ENCODE results near the gene POFUT2.

POFUT2 gene

DNA sequence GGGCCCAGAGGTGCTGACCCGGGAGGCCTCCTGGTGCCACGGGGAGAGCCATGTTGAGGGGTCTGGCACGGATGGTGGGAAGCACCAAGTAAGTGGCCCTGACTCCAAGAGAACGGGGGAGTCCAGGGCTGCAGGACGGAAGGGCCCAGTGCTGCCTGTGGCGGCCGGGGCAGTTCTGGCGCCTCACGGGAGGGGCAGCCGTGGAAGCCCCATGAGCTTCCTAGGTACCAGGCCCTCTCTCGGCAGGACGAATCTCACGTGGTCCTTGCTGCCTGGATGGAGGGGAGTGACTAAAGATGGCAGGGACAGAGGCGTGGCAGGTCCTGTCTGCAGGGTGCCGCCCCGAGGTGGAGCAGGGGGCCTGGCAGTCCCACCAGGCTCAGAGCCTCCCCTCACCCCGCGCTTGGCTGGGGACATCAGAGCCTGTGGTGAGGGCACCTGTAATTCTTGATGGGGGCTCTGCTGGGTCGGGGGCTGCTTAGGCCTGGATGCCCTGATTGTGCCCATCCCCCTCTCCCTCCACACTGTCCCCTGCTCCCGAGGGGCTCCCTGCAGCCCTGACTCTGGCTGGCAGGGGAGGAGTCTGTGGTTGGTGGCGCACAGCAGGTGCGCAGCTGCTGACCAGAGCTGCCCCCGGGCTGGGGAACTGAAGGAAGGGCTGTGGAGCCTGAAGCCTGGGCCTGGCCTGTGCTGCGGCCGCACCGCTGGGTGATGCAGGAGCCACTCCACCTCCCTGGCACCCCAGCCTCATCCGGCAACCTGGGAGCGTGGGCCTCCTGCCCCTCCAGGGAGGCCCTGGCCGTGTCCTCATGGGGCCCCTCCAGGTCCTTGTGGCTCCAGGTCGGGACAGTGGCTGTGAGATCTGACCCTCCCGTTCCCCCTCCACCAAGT lies 31.4 kb downstream of the POFUT2 start:
- DNase-seq (ENCODE audit: insufficient read length): no peak
- FAIRE-seq: no peak
- no peak for TF ChIP-seq POLR2AphosphoS5 (IDR thresholded peaks at IDR 0.05; ENCODE audit: low read depth, low read length)
- no peak for TF ChIP-seq POLR2A (IDR thresholded peaks at IDR 0.05; ENCODE audit: low read depth, low read length)
- TF ChIP-seq TAF1 (IDR thresholded peaks at IDR 0.05; ENCODE audit: borderline replicate concordance, low read depth, low read length): no peak

- FAIRE-seq: no peak
- no peak for DNase-seq (ENCODE audit: insufficient read length)
- TF ChIP-seq POLR2A (IDR thresholded peaks at IDR 0.05; ENCODE audit: low read depth, low read length) (no peak), TAF1 (IDR thresholded peaks at IDR 0.05; ENCODE audit: borderline replicate concordance, low read depth, low read length) (no peak), POLR2AphosphoS5 (IDR thresholded peaks at IDR 0.05; ENCODE audit: low read depth, low read length) (no peak)
Observed at GRCh38 chr21:45255381-45256020, 32.2 kb downstream of the POFUT2 start.

GRCh38 chr21:45254460-45254930 lies 33.2 kb downstream of the POFUT2 start:
- TF ChIP-seq POLR2AphosphoS5 (IDR thresholded peaks at IDR 0.05; ENCODE audit: low read depth, low read length) (no peak), TAF1 (IDR thresholded peaks at IDR 0.05; ENCODE audit: borderline replicate concordance, low read depth, low read length) (no peak)
- no peak for DNase-seq (ENCODE audit: insufficient read length)
- no peak for FAIRE-seq

DNA sequence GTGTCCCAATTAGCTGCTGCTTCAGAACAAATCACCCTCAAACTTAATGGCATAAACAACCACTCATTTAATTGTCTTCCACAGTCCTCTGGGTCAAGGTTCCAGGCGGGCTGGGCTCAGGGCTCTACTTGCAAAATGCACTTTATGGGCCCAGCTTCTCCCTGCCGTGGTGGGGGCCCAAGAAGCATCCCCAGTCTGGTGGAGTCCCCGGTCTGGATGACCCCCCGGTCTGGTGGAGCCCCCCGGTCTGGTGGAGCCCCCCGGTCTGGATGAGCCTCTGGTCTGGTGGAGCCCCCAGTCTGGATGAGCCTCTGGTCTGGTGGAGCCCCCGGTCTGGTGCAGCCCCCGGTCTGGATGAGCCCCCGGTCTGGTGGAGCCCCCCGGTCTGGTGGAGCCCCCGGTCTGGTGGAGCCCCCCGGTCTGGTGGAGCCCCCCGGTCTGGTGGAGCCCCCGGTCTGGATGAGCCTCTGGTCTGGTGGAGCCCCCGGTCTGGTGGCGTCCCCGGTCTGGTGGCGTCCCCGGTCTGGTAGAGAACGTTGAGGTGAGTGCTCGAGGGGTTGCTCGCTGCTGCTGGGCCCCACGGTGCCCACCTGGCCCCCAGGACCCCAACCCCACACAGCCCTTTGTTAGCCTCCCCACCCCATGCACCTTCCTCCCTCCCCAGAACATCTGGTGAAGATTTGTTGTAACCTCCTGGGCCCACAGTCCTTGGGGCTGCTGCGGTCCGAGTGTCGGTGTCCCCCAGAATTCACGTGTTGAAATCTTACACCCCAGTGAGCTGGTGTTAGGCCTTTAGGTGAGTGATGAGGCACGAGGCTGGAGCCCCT lies 33.8 kb downstream of the POFUT2 start:
- DNase-seq (ENCODE audit: insufficient read length): no peak
- no peak for TF ChIP-seq POLR2A (IDR thresholded peaks at IDR 0.05; ENCODE audit: low read depth, low read length)
- TF ChIP-seq TAF1 (IDR thresholded peaks at IDR 0.05; ENCODE audit: borderline replicate concordance, low read depth, low read length): no peak
- no peak for TF ChIP-seq POLR2AphosphoS5 (IDR thresholded peaks at IDR 0.05; ENCODE audit: low read depth, low read length)
- FAIRE-seq: no peak

GRCh38 chr21:45253180-45253579 lies 34.5 kb downstream of the POFUT2 start:
- no peak for FAIRE-seq
- TF ChIP-seq TAF1 (IDR thresholded peaks at IDR 0.05; ENCODE audit: borderline replicate concordance, low read depth, low read length): no peak
- DNase-seq (ENCODE audit: insufficient read length): no peak

DNA sequence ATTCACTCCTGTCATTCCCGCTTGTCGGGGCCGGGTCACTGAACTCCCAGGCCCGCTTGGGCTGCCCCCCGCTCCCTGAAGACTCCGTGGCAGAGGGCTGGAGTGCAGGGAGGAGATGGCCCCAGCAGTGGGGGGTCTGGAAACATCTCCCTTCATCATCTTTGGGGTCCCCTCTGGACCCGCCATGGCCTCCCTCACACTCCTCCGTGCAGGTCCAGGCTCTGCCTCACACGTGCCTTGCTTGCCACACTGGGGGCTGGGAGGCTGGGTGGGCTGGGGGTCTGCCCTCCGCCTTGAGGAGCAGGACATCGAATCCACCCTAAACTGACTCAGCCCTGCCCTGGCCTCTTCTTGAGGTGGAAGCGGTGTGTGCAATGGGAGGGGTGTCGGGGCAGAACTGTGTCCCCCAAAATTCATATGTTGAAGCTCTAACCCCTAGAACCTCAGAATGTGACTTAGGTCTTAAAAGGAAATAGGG lies 35.2 kb downstream of the POFUT2 start:
- FAIRE-seq (no peak), DNase-seq (ENCODE audit: insufficient read length) (no peak)
- TF ChIP-seq POLR2AphosphoS5 (IDR thresholded peaks at IDR 0.05; ENCODE audit: low read depth, low read length) (no peak), POLR2A (IDR thresholded peaks at IDR 0.05; ENCODE audit: low read depth, low read length) (no peak), TAF1 (IDR thresholded peaks at IDR 0.05; ENCODE audit: borderline replicate concordance, low read depth, low read length) (no peak)

- FAIRE-seq (no peak), DNase-seq (ENCODE audit: insufficient read length) (no peak)
- no peak for TF ChIP-seq POLR2A (IDR thresholded peaks at IDR 0.05; ENCODE audit: low read depth, low read length)
- TF ChIP-seq TAF1 (IDR thresholded peaks at IDR 0.05; ENCODE audit: borderline replicate concordance, low read depth, low read length): no peak
- TF ChIP-seq POLR2AphosphoS5 (IDR thresholded peaks at IDR 0.05; ENCODE audit: low read depth, low read length): no peak
Observed at GRCh38 chr21:45251635-45252447, 35.9 kb downstream of the POFUT2 start.

- DNase-seq (ENCODE audit: insufficient read length): no peak
- FAIRE-seq: no peak
- TF ChIP-seq POLR2AphosphoS5 (IDR thresholded peaks at IDR 0.05; ENCODE audit: low read depth, low read length) (no peak), TAF1 (IDR thresholded peaks at IDR 0.05; ENCODE audit: borderline replicate concordance, low read depth, low read length) (no peak), POLR2A (IDR thresholded peaks at IDR 0.05; ENCODE audit: low read depth, low read length) (no peak)
Observed at GRCh38 chr21:45250914-45251634, 36.6 kb downstream of the POFUT2 start.

- DNase-seq (ENCODE audit: insufficient read length) (no peak), FAIRE-seq (no peak)
- TF ChIP-seq POLR2AphosphoS5 (IDR thresholded peaks at IDR 0.05; ENCODE audit: low read depth, low read length) (no peak), TAF1 (IDR thresholded peaks at IDR 0.05; ENCODE audit: borderline replicate concordance, low read depth, low read length) (no peak), POLR2A (IDR thresholded peaks at IDR 0.05; ENCODE audit: low read depth, low read length) (no peak)
Observed at GRCh38 chr21:45250272-45250671, 37.4 kb downstream of the POFUT2 start.

GRCh38 chr21:45249626-45250025 lies 38.1 kb downstream of the POFUT2 start:
- DNase-seq (ENCODE audit: insufficient read length) (no peak), FAIRE-seq (no peak)
- TF ChIP-seq POLR2A (IDR thresholded peaks at IDR 0.05; ENCODE audit: low read depth, low read length): no peak
- no peak for TF ChIP-seq POLR2AphosphoS5 (IDR thresholded peaks at IDR 0.05; ENCODE audit: low read depth, low read length)
- TF ChIP-seq TAF1 (IDR thresholded peaks at IDR 0.05; ENCODE audit: borderline replicate concordance, low read depth, low read length): no peak
